Fibroblast of villous mesenchyme (primary cell): ENCODE measurements around the gene SPACA4. TPM values are rescaled to one million over a fixed set of nuclear protein-coding genes. Genes with fewer than 3 reads are reported as not detected.

Experiments
- DNase-seq: peaks from one replicate; pipeline ENCODE4 v3.0.0-alpha.2; 2010; ENCODE audit warnings: low read depth
- H3K4me3 ChIP-seq: 2 replicates; pipeline ENCODE4 v1.5.1; 2011; ENCODE audit warnings: low read depth, mild to moderate bottlenecking, low read length
- total RNA-seq: library from RNA; depleted of rRNA; stranded (reverse); fragments of >200 nt; gene quantifications from 2 replicates; pipeline ENCODE4 v1.2.3, GENCODE V29; 2012
- TF ChIP-seq, protein P1 (sequence below): IDR thresholded peaks from 2 replicates; pipeline ENCODE4 v1.5.1; 2012; ENCODE audit warnings: low read depth, mild to moderate bottlenecking, low read length; ENCODE audit not compliant: insufficient read depth

SPACA4 gene
- total RNA-seq, 1 donor = not detected

DNA sequence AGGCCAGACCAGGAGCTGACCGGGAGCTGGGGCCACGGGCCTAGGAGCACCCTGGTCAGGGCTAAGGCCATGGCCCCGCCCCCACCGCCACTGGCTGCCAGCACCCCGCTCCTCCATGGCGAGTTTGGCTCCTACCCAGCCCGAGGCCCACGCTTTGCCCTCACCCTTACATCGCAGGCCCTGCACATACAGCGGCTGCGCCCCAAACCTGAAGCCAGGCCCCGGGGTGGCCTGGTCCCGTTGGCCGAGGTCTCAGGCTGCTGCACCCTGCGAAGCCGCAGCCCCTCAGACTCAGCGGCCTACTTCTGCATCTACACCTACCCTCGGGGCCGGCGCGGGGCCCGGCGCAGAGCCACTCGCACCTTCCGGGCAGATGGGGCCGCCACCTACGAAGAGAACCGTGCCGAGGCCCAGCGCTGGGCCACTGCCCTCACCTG, 19.4 kb downstream of the SPACA4 start:
- no peak for DNase-seq
- H3K4me3 ChIP-seq = no peak overlapping the region
- TF ChIP-seq, protein P1, sequence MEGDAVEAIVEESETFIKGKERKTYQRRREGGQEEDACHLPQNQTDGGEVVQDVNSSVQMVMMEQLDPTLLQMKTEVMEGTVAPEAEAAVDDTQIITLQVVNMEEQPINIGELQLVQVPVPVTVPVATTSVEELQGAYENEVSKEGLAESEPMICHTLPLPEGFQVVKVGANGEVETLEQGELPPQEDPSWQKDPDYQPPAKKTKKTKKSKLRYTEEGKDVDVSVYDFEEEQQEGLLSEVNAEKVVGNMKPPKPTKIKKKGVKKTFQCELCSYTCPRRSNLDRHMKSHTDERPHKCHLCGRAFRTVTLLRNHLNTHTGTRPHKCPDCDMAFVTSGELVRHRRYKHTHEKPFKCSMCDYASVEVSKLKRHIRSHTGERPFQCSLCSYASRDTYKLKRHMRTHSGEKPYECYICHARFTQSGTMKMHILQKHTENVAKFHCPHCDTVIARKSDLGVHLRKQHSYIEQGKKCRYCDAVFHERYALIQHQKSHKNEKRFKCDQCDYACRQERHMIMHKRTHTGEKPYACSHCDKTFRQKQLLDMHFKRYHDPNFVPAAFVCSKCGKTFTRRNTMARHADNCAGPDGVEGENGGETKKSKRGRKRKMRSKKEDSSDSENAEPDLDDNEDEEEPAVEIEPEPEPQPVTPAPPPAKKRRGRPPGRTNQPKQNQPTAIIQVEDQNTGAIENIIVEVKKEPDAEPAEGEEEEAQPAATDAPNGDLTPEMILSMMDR = no peak

DNA sequence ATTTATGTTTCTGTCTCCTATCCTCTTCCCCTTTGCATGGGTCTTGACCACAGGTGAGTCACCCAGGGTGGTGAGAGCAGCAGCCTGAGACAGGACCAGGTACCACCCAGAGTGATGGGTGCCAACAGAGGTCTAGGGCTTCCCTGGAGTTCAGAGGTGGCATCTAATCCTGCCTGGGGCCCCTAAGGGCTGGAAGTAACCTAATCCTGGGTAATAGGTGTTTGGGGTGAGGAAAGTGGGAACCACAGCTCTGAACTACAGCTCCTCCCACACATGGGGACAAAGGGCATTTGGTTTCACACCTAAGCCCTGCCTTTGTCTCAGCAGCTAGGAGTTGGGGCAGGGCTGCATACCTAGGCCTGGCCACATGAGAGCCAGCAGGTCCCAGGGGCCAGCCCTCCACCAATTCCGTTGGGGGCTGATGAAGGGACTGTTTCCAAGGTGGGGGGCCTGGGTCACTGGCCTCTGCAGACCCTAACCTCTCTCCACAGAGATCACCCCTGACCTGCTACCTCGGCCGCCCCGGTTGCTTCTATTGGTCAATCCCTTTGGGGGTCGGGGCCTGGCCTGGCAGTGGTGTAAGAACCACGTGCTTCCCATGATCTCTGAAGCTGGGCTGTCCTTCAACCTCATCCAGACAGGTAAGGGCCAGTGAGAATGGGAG, 20.8 kb downstream of the SPACA4 start:
- TF ChIP-seq, protein P1 = no peak
- H3K4me3 ChIP-seq = no peak overlapping the region
- no peak for DNase-seq

DNA sequence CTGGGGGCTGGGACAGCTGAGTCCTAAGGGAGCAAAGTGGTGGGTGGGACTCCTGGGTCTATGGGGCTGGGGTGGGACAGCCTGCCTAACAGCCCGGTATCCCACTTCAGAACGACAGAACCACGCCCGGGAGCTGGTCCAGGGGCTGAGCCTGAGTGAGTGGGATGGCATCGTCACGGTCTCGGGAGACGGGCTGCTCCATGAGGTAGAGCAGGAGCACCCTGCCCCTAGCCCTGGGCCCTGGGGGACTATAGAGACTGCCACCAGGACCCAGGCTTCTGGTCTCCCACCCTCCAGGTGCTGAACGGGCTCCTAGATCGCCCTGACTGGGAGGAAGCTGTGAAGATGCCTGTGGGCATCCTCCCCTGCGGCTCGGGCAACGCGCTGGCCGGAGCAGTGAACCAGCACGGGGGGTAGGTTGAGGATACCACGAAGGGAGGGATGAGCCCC, 21.3 kb downstream of the SPACA4 start:
- H3K4me3 ChIP-seq = no peak overlapping the region
- TF ChIP-seq, protein P1 = no peak
- no peak for DNase-seq

DNA sequence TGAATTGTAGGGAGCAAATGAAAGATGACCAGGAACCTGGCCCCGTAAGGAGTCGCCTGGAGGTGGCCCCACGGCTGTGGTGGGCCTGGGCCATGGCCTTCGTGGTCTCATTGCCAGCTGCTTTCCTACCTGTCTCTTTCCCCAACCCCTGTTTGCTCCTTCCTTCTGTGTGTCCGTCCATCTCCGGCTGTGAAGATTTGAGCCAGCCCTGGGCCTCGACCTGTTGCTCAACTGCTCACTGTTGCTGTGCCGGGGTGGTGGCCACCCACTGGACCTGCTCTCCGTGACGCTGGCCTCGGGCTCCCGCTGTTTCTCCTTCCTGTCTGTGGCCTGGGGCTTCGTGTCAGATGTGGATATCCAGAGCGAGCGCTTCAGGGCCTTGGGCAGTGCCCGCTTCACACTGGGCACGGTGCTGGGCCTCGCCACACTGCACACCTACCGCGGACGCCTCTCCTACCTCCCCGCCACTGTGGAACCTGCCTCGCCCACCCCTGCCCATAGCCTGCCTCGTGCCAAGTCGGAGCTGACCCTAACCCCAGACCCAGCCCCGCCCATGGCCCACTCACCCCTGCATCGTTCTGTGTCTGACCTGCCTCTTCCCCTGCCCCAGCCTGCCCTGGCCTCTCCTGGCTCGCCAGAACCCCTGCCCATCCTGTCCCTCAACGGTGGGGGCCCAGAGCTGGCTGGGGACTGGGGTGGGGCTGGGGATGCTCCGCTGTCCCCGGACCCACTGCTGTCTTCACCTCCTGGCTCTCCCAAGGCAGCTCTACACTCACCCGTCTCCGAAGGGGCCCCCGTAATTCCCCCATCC, 22.1 kb downstream of the SPACA4 start:
- no peak for DNase-seq
- no peak overlapping the region for H3K4me3 ChIP-seq
- TF ChIP-seq, protein P1 = no peak

GRCh38 chr19:48629297-48629598, 22.7 kb downstream of the SPACA4 start:
- H3K4me3 ChIP-seq = no peak overlapping the region
- no peak for DNase-seq
- TF ChIP-seq, protein P1 = no peak

DNA sequence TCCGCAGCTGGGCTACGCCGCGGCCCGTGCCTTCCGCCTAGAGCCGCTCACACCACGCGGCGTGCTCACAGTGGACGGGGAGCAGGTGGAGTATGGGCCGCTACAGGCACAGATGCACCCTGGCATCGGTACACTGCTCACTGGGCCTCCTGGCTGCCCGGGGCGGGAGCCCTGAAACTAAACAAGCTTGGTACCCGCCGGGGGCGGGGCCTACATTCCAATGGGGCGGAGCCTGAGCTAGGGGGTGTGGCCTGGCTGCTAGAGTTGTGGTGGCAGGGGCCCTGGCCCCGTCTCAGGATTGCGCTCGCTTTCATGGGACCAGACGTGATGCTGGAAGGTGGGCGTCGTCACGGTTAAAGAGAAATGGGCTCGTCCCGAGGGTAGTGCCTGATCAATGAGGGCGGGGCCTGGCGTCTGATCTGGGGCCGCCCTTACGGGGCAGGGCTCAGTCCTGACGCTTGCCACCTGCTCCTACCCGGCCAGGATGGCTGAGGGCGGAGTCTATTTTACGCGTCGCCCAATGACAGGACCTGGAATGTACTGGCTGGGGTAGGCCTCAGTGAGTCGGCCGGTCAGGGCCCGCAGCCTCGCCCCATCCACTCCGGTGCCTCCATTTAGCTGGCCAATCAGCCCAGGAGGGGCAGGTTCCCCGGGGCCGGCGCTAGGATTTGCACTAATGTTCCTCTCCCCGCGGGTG, 23.2 kb downstream of the SPACA4 start:
- H3K4me3 ChIP-seq = no peak overlapping the region
- TF ChIP-seq, protein P1 = no peak
- DNase-seq = peak; percentile 58
